Chondrocyte (in vitro differentiated cells): ENCODE data around the gene PAAF1. TPM values are rescaled to one million over a fixed set of nuclear protein-coding genes. Genes with fewer than 3 reads are reported as not detected.

Experiments
- DNase-seq: peaks from one replicate; pipeline ENCODE4 v3.0.0; 2021; ENCODE audit warnings: mixed read lengths, low spot score
- H3K27ac Mint-ChIP-seq: one replicate; pipeline ENCODE4 v1.8.0; 2021; ENCODE audit warnings: mild to moderate bottlenecking, moderate library complexity, mixed read lengths; ENCODE audit not compliant: unreplicated experiment
- H3K27me3 Mint-ChIP-seq: 2 replicates; pipeline ENCODE4 v1.8.0; 2021; ENCODE audit warnings: low read depth, mixed read lengths
- H3K36me3 Mint-ChIP-seq: 2 replicates; pipeline ENCODE4 v1.8.0; 2021; ENCODE audit warnings: low read depth, mixed read lengths
- H3K4me1 Mint-ChIP-seq: 2 replicates; pipeline ENCODE4 v1.8.0; 2021; ENCODE audit warnings: low read depth, mild to moderate bottlenecking, mixed read lengths
- H3K4me3 Mint-ChIP-seq: one replicate; pipeline ENCODE4 v1.8.0; 2021; ENCODE audit warnings: mild to moderate bottlenecking, moderate library complexity, mixed read lengths; ENCODE audit not compliant: unreplicated experiment
- H3K9me3 Mint-ChIP-seq: 2 replicates; pipeline ENCODE4 v1.8.0; 2021; ENCODE audit warnings: low read depth, mixed read lengths
- CTCF ChIP-seq: fragments of 200-600 bp; sonication (generic); IDR thresholded peaks from 2 replicates; pipeline ENCODE4 v1.5.0; 2021; ENCODE audit warnings: antibody characterized with exemption, mild to moderate bottlenecking, moderate library complexity
- total RNA-seq: library from RNA; stranded (reverse); gene quantifications from 3 replicates; pipeline ENCODE4 v1.2.1, GENCODE V29; 2021

Gene PAAF1
- total RNA-seq, 1 donor from 2014 or later, result 13.5 TPM

DNA sequence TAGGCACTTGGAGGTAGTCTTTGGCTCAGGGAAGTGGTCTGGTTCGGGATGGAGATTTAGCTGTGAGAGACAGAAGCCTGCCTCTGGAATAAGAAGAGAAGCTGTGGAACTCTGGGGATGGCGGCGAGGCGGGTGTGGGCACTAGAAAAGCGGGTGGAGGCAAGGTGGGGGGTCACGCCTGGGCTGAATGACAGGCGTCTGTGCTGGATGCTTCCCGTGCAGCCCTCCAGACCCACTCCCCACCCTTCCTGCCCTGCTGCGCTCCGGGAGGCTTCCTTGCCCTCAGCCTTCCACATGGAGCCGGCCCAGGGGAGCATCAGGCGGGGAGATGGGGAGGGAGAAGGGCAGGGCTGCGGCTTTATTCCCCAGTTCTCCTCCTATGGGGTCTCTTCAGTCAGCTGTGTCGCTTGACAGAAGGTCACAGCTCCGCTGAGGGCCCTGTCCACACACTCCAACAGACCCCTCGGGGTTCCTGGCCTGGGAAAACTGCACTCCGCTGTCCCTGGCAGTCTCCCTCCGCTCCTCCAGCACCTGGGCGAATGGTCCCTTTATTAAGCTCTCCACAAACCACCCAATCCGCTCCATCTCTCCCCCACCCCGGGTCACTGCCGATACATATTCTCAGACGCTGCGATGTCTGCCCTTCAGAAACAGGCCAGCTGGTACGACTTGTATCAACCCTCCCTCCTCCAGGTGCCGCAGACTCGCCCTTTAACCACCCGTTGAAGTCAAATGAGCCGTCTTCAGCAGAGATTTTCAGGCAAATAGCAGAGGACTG lies 80.3 kb downstream of the PAAF1 start:
- TF ChIP-seq CTCF, result no peak
- H3K9me3 Mint-ChIP-seq, result no peaks in the 10 kb centered on the region
- no peak for DNase-seq
- H3K4me3 Mint-ChIP-seq, result no peak overlapping the region
- H3K27me3 Mint-ChIP-seq, result no peaks in the 10 kb centered on the region
- H3K27ac Mint-ChIP-seq, result no peak overlapping the region
- H3K36me3 Mint-ChIP-seq, result no peaks in the 10 kb centered on the region
- H3K4me1 Mint-ChIP-seq, result peaks cover 11% of the 10 kb centered on the region

DNA sequence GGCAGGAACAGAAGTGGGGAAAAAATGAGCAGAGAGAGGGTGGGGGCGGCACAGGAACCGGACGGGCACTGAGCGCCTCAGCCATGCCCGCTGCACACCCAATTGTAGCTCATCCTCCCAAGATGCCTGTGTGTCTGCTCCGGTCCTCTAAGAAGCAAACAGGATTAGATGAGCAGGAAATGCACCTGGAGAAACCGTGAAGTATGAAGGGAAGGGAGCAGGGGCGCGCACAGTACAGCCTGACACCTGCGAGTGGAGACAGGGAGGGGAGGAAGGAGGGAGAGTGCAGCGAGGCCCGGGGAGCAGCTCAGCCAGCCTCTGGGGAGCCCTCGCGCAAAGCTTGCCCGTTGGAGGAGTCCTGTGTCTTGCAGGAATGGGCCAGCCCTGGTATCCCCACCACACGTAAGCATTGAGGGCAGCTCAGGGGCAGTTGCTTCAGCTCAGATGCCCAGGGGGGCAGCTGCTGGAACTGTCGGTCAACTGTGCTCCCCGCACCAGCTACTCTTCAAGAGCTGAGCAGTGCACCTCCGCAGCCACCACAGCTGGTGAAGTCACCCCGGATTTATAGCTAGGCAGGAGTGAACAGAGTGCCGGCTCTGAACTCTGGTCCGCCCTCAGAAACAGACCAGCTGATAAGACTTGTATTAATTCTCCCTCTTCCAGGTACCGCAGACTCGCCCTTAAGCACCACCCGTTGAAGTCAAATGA lies 81.0 kb downstream of the PAAF1 start:
- Mint-ChIP-seq H3K27ac (no peak overlapping the region), H3K36me3 (no peaks in the 10 kb centered on the region), H3K9me3 (no peaks in the 10 kb centered on the region), H3K4me3 (no peak overlapping the region), H3K27me3 (no peaks in the 10 kb centered on the region), H3K4me1 (peaks cover 11% of the 10 kb centered on the region)
- DNase-seq, result no peak
- no peak for TF ChIP-seq CTCF

DNA sequence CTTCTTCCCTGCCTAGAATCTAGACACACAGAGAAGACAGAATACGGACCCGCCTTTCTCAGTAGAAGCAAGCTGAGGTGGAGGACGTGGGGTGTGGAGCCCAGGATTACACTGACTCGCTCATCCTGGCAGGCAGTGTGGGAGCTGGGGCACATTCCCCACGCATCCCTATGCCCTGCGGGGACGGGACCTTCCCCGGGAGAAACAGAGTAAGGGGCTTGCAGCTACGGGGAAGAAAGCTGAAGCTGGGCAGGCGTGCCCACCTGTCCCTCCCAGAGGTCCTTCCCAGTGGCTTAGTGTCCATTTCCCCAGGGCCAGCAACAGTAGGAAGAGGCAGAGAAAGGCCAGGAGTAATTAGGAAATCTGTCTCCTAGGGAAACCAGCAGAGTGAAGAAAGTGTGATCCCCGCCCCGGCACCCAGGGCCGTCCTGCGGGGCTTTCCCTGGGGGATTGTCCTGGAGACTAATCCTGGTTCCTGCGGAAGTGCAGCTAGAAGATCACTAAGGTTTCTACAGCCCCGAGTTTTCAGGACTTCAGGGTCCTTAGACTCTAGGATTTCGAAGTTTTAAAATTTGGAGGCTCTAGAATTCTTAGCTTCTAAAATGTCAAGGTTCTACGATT lies 81.8 kb downstream of the PAAF1 start:
- no peak overlapping the region for H3K27ac Mint-ChIP-seq

GRCh38 chr11:73961321-73961720 lies 84.5 kb downstream of the PAAF1 start:
- DNase-seq, result no peak

More for the DNA sequence above, 81.8 kb downstream of the PAAF1 start:
- no peak overlapping the region for H3K4me3 Mint-ChIP-seq
- DNase-seq, result no peak
- no peak for TF ChIP-seq CTCF
- no peaks in the 10 kb centered on the region for H3K9me3 Mint-ChIP-seq
- H3K36me3 Mint-ChIP-seq, result no peaks in the 10 kb centered on the region
- H3K4me1 Mint-ChIP-seq, result peaks cover 11% of the 10 kb centered on the region
- no peaks in the 10 kb centered on the region for H3K27me3 Mint-ChIP-seq

More at GRCh38 chr11:73961321-73961720, 84.5 kb downstream of the PAAF1 start:
- Mint-ChIP-seq H3K27me3 (no peaks in the 10 kb centered on the region), H3K36me3 (no peaks in the 10 kb centered on the region), H3K27ac (no peak overlapping the region), H3K9me3 (no peaks in the 10 kb centered on the region), H3K4me3 (no peak overlapping the region), H3K4me1 (peaks cover 18% of the 10 kb centered on the region)
- no peak for TF ChIP-seq CTCF
